ENCODE results near the gene ROCK2. TPM values are rescaled to one million over a fixed set of nuclear protein-coding genes. Genes with fewer than 3 reads are reported as not detected.

The ROCK2 gene
- total and polyA plus RNA-seq, 9 of the 15 experiments (the other 6 are each of a cell fraction or from before 2014, with no cell fraction given): 4.9 to 30.6 (median 14.3) TPM

GRCh38 chr2:11357428-11357972 is 13.1 kb upstream of the ROCK2 start:
- BruUV-seq (replicated peaks): no TSS peak
- no peak overlapping the region for H3K4me2 ChIP-seq (ENCODE audit: insufficient read depth, low read length)
- H3K36me3 ChIP-seq (ENCODE audit: control insufficient read depth, insufficient read depth, low read length): no peaks in the 10 kb centered on the region
- H3K9me1 ChIP-seq (ENCODE audit: control insufficient read depth, insufficient read depth, low read length): no peaks in the 10 kb centered on the region
- intact Hi-C loops (cut with micrococcal nuclease) (no loop called here), in situ Hi-C loops (cut with MboI) (no loop called here)
- no peaks in the 10 kb centered on the region for H4K20me1 ChIP-seq (replicated peaks; ENCODE audit: control insufficient read depth, insufficient read depth, low read length)
- H3K27ac ChIP-seq (ENCODE audit: extremely low read depth, low read depth, low read length): no peak overlapping the region
- TF ChIP-seq CREM (IDR thresholded peaks at IDR 0.05; ENCODE audit: low read depth) (peak; percentile 17; the same call in 1 of the 2 replicates), NFE2 (IDR thresholded peaks at IDR 0.05; ENCODE audit: low read depth) (no peak), FOXM1 (IDR thresholded peaks at IDR 0.05; ENCODE audit: low read depth) (no peak), FOXM1 (CRISPR knock-in tag; IDR thresholded peaks at IDR 0.05; ENCODE audit: low read depth) (no peak), PHF8 (IDR thresholded peaks at IDR 0.05; ENCODE audit: borderline replicate concordance, low read length) (no peak), MTA2 (IDR thresholded peaks at IDR 0.05; ENCODE audit: low read depth) (no peak)
- ChIA-PET CTCF (ENCODE audit: low intra/inter-chr PET ratio) (no interaction called here), POLR2A (interaction anchor here (4.0 kb wide), 1 partner anchor 13 kb away, joined by 19 read pairs; the partner anchor contains the start of gene ROCK2)
- ATAC-seq: peak; percentile 19
- H3K9me3 ChIP-seq (replicated peaks; ENCODE audit: control insufficient read depth, insufficient read depth, low read depth, low read length): no peaks in the 10 kb centered on the region
- H3K27me3 ChIP-seq (ENCODE audit: control insufficient read depth in 2 of 2, insufficient read depth in 2 of 2, low read length in 2 of 2): no peaks in the 10 kb centered on the region
- H3K79me2 ChIP-seq (ENCODE audit: control insufficient read depth, insufficient read depth, low read length): no peaks in the 10 kb centered on the region
- no peak overlapping the region for H3K9ac ChIP-seq (ENCODE audit: insufficient read depth in 1 of 2, low read depth in 2 of 2, low read length in 2 of 2)
- FAIRE-seq: no peak
- DNase-seq (ENCODE audit: extremely low read depth in 1 of 4, low spot score in 3 of 4): no peak
- 58% methylated on average over 7 of the region's 7 CpGs for WGBS (ENCODE audit: insufficient coverage, low coverage, missing lambda C conversion rate)
- no peaks in the 10 kb centered on the region; a peak in 1 of 5 replicates for H3K4me1 ChIP-seq (replicated peaks in 1 of 2; ENCODE audit: control insufficient read depth in 2 of 2, insufficient read depth in 2 of 2, low read length in 2 of 2)
- no peak overlapping the region for H3K4me3 ChIP-seq
- H2AFZ ChIP-seq (ENCODE audit: low read depth, low read length): no peak overlapping the region

- ChIA-PET POLR2A (interaction anchor here (4.0 kb wide), 1 partner anchor 12 kb away, joined by 19 read pairs; the partner anchor contains the start of gene ROCK2), CTCF (ENCODE audit: low intra/inter-chr PET ratio) (no interaction called here)
- peaks cover 0 to 2% of the 10 kb centered on the region in 2 experiments; a peak in 1 of 5 replicates for H3K4me1 ChIP-seq (replicated peaks in 1 of 2; ENCODE audit: control insufficient read depth in 2 of 2, insufficient read depth in 2 of 2, low read length in 2 of 2)
- H3K79me2 ChIP-seq (ENCODE audit: control insufficient read depth, insufficient read depth, low read length): no peaks in the 10 kb centered on the region
- no peaks in the 10 kb centered on the region for H3K9me3 ChIP-seq (replicated peaks; ENCODE audit: control insufficient read depth, insufficient read depth, low read depth, low read length)
- ATAC-seq (peak; percentile 25; the same call in 2 of the 3 replicates), FAIRE-seq (no peak), DNase-seq (ENCODE audit: extremely low read depth in 1 of 4, low spot score in 3 of 4) (no peak)
- in situ Hi-C loops (cut with MboI): no loop called here
- BruUV-seq (replicated peaks): no TSS peak
- no peak overlapping the region for H2AFZ ChIP-seq (ENCODE audit: low read depth, low read length)
- no peak overlapping the region for H3K27ac ChIP-seq (ENCODE audit: extremely low read depth, low read depth, low read length)
- no peak for TF ChIP-seq SMAD1 (IDR thresholded peaks at IDR 0.05; ENCODE audit: low read depth, low read length, partially characterized antibody)
- TF ChIP-seq ZNF766 (CRISPR knock-in tag; conservative IDR thresholded peaks at IDR 0.05): peak; percentile 56; the same call in 1 of the 2 replicates
- H3K4me2 ChIP-seq (ENCODE audit: insufficient read depth, low read length): no peak overlapping the region
- H3K36me3 ChIP-seq (ENCODE audit: control insufficient read depth, insufficient read depth, low read length): no peaks in the 10 kb centered on the region
- no peak overlapping the region for H3K9ac ChIP-seq (ENCODE audit: insufficient read depth in 1 of 2, low read depth in 2 of 2, low read length in 2 of 2)
- H3K4me3 ChIP-seq: no peak overlapping the region
- 23% methylated on average over 4 of the region's 4 CpGs for WGBS (ENCODE audit: insufficient coverage, low coverage, missing lambda C conversion rate)
- H4K20me1 ChIP-seq (replicated peaks; ENCODE audit: control insufficient read depth, insufficient read depth, low read length): no peaks in the 10 kb centered on the region
- no peaks in the 10 kb centered on the region for H3K27me3 ChIP-seq (ENCODE audit: control insufficient read depth in 2 of 2, insufficient read depth in 2 of 2, low read length in 2 of 2)
- intact Hi-C loops (cut with micrococcal nuclease): no loop called here
- H3K9me1 ChIP-seq (ENCODE audit: control insufficient read depth, insufficient read depth, low read length): no peaks in the 10 kb centered on the region
Observed at GRCh38 chr2:11356764-11357163, 12.3 kb upstream of the ROCK2 start.
